WTC11 (cell line): ENCODE measurements around the gene PGAP2. TPM values are rescaled to one million over a fixed set of nuclear protein-coding genes. Genes with fewer than 3 reads are reported as not detected.

ENCODE experiments used
- ATAC-seq: fragments of 200-7000 bp; cut with Tn5 transposase; 2 replicates; pipeline ENCODE4 v1.10.0; 2021; ENCODE audit warnings: mild to moderate bottlenecking, moderate library complexity
- CTCF ChIA-PET: fragments of 300-600 bp; sonication (Branson Sonifier 250); formaldehyde crosslinking; loops from one replicate; lab custom pipeline; 2021; ENCODE audit warnings: antibody characterized with exemption; lab: Charles Lee
- POLR2A ChIA-PET: fragments of 350-600 bp; sonication (Branson Sonifier 250); formaldehyde crosslinking; loops from one replicate; lab custom pipeline; 2021; ENCODE audit warnings: antibody characterized with exemption; lab: Charles Lee
- DNase-seq: peaks from one replicate; pipeline ENCODE4 v3.0.0; 2021; ENCODE audit warnings: low spot score
- H3K27ac Mint-ChIP-seq: 2 replicates; pipeline ENCODE4 v1.8.0; 2021; ENCODE audit warnings: mixed read lengths
- H3K27me3 Mint-ChIP-seq: 2 replicates; pipeline ENCODE4 v1.8.0; 2021; ENCODE audit warnings: low read depth, mild to moderate bottlenecking, moderate library complexity, mixed read lengths
- H3K36me3 Mint-ChIP-seq: 2 replicates; pipeline ENCODE4 v1.8.0; 2021; ENCODE audit warnings: mixed read lengths
- H3K4me1 Mint-ChIP-seq: 2 replicates; pipeline ENCODE4 v1.8.0; 2022; ENCODE audit warnings: mixed read lengths
- H3K4me3 Mint-ChIP-seq: 2 replicates; pipeline ENCODE4 v1.8.0; 2021; ENCODE audit warnings: mild to moderate bottlenecking, moderate library complexity, mixed read lengths
- H3K9me3 Mint-ChIP-seq: 2 replicates; pipeline ENCODE4 v1.8.0; 2021; ENCODE audit warnings: mixed read lengths
- ARID4B ChIP-seq: sonication (generic); formaldehyde crosslinking; IDR thresholded peaks from 2 replicates; pipeline ENCODE4 v1.8.0; 2023; ENCODE audit warnings: missing genetic modification reagents, mild to moderate bottlenecking, borderline replicate concordance
- ATF3 ChIP-seq: sonication (generic); formaldehyde crosslinking; conservative IDR thresholded peaks from 2 replicates; pipeline ENCODE4 v1.8.1; 2022; ENCODE audit warnings: mild to moderate bottlenecking, missing genetic modification reagents
- ATF6 ChIP-seq: sonication (generic); formaldehyde crosslinking; IDR thresholded peaks from 2 replicates; pipeline ENCODE4 v1.8.1; 2023; ENCODE audit warnings: mild to moderate bottlenecking, missing genetic modification reagents
- CTCF ChIP-seq: fragments of 200-600 bp; IDR thresholded peaks from 2 replicates; pipeline ENCODE4 v1.8.0; 2022; ENCODE audit warnings: antibody characterized with exemption
- E2F5 ChIP-seq: sonication (generic); formaldehyde crosslinking; IDR thresholded peaks from 2 replicates; pipeline ENCODE4 v1.8.1; 2022; ENCODE audit warnings: mild to moderate bottlenecking, moderate library complexity, missing genetic modification reagents
- FOXJ3 ChIP-seq: sonication (generic); formaldehyde crosslinking; IDR thresholded peaks from 2 replicates; pipeline ENCODE4 v1.9.0; 2021; ENCODE audit warnings: missing genetic modification reagents, mild to moderate bottlenecking, borderline replicate concordance
- FOXK1 ChIP-seq: sonication (generic); formaldehyde crosslinking; IDR thresholded peaks from 2 replicates; pipeline ENCODE4 v1.8.0; 2022; ENCODE audit warnings: mild to moderate bottlenecking, moderate library complexity, missing genetic modification reagents
- GRHL2 ChIP-seq: fragments of 250-450 bp; sonication (Bioruptor Pico); IDR thresholded peaks from 2 replicates; pipeline ENCODE4 v1.8.0; 2022; ENCODE audit warnings: mild to moderate bottlenecking, moderate library complexity; ENCODE audit not compliant: insufficient replicate concordance, severe bottlenecking
- GTF2I ChIP-seq: fragments of 250-450 bp; sonication (Bioruptor Pico); conservative IDR thresholded peaks from 2 replicates; pipeline ENCODE4 v1.4.0; 2021; ENCODE audit warnings: mild to moderate bottlenecking
- NFYB ChIP-seq: sonication (generic); formaldehyde crosslinking; conservative IDR thresholded peaks from 2 replicates; pipeline ENCODE4 v1.8.0; 2022; ENCODE audit warnings: low read depth, missing genetic modification reagents
- NR3C1 ChIP-seq: sonication (generic); formaldehyde crosslinking; conservative IDR thresholded peaks from 2 replicates; pipeline ENCODE4 v1.8.1; 2023; ENCODE audit warnings: low read depth, mild to moderate bottlenecking, missing genetic modification reagents
- SP1 ChIP-seq: sonication (generic); formaldehyde crosslinking; conservative IDR thresholded peaks from 2 replicates; pipeline ENCODE4 v1.8.1; 2022; ENCODE audit warnings: missing genetic modification reagents
- TP53 ChIP-seq: sonication (generic); formaldehyde crosslinking; IDR thresholded peaks from 2 replicates; pipeline ENCODE4 v1.8.1; 2023; ENCODE audit warnings: mild to moderate bottlenecking, missing genetic modification reagents
- USF1 ChIP-seq: sonication (generic); formaldehyde crosslinking; IDR thresholded peaks from 2 replicates; pipeline ENCODE4 v1.8.0; 2022; ENCODE audit warnings: mild to moderate bottlenecking, missing genetic modification reagents
- ZNF121 ChIP-seq: sonication (generic); formaldehyde crosslinking; IDR thresholded peaks from 2 replicates; pipeline ENCODE4 v1.8.0; 2023; ENCODE audit warnings: missing genetic modification reagents
- ZNF281 ChIP-seq: sonication (generic); formaldehyde crosslinking; IDR thresholded peaks from 2 replicates; pipeline ENCODE4 v1.8.0; 2023; ENCODE audit warnings: mild to moderate bottlenecking, missing genetic modification reagents
- ZNF671 ChIP-seq: fragments of 250-450 bp; sonication (Bioruptor Pico); IDR thresholded peaks from 2 replicates; pipeline ENCODE4 v1.8.0; 2021; ENCODE audit warnings: mild to moderate bottlenecking
- total RNA-seq: library from RNA; stranded (reverse); gene quantifications from 3 replicates; pipeline ENCODE4 v1.2.3, GENCODE V29; 2021

The PGAP2 gene
- total RNA-seq, 1 experiment from 2014 or later, result 43.0 TPM

- DNase-seq (no peak), ATAC-seq (no peak)
- peaks cover 15% of the 10 kb centered on the region for H3K4me1 Mint-ChIP-seq
- no peak overlapping the region for H3K4me3 Mint-ChIP-seq
- TF ChIP-seq TP53 (no peak), ZNF281 (CRISPR knock-in tag) (no peak), ZNF121 (CRISPR knock-in tag) (no peak), ATF3 (CRISPR knock-in tag) (no peak), SP1 (CRISPR knock-in tag) (no peak), ARID4B (no peak), ATF6 (CRISPR knock-in tag) (no peak), CTCF (no peak), NR3C1 (CRISPR knock-in tag) (no peak), NFYB (CRISPR knock-in tag) (no peak)
- ChIA-PET POLR2A (interaction anchor here (1.6 kb wide), 1 partner anchor 27 kb away, joined by 3 read pairs; no protein-coding TSS in a partner anchor), CTCF (interaction anchor here (1.4 to 7.0 kb wide), 3 partner anchors 10 to 17 kb away, joined by 3 to 40 read pairs (median 11); partner anchors contain the start of gene STIM1)
- peaks cover 5% of the 10 kb centered on the region; the same call in 1 of the 2 replicates for H3K27me3 Mint-ChIP-seq
- H3K9me3 Mint-ChIP-seq, result no peaks in the 10 kb centered on the region
- H3K27ac Mint-ChIP-seq, result no peak overlapping the region
- H3K36me3 Mint-ChIP-seq, result no peaks in the 10 kb centered on the region
Observed at GRCh38 chr11:3866836-3867208, 58.5 kb downstream of the PGAP2 start.

- CTCF ChIA-PET, result interaction anchor here (1.1 to 7.0 kb wide), 4 partner anchors 10 to 92 kb away, joined by 3 to 40 read pairs (median 7); partner anchors contain the start of gene STIM1
- no peak for ATAC-seq
- no peak overlapping the region for H3K4me3 Mint-ChIP-seq
Observed at GRCh38 chr11:3867209-3868091, 59.1 kb downstream of the PGAP2 start.

More at GRCh38 chr11:3867209-3868091, 59.1 kb downstream of the PGAP2 start:
- DNase-seq, result no peak
- Mint-ChIP-seq H3K9me3 (no peaks in the 10 kb centered on the region), H3K36me3 (no peaks in the 10 kb centered on the region), H3K27me3 (peaks cover 3% of the 10 kb centered on the region; the same call in 1 of the 2 replicates), H3K27ac (no peak overlapping the region), H3K4me1 (peaks cover 8% of the 10 kb centered on the region)
- no peak for TF ChIP-seq FOXK1 (CRISPR knock-in tag)
- TF ChIP-seq FOXJ3 (CRISPR knock-in tag), result no peak
- no peak for TF ChIP-seq ZNF671 (CRISPR knock-in tag)
- TF ChIP-seq USF1, result no peak
- no peak for TF ChIP-seq GTF2I (CRISPR knock-in tag)
- no peak for TF ChIP-seq GRHL2 (CRISPR knock-in tag)
- no peak for TF ChIP-seq E2F5 (CRISPR knock-in tag)
- POLR2A ChIA-PET, result interaction anchor here (0.5 kb wide), 1 partner anchor 21 kb away, joined by 8 read pairs; no protein-coding TSS in a partner anchor
